Measurements from ENCODE around the gene TRIM33.

DNA sequence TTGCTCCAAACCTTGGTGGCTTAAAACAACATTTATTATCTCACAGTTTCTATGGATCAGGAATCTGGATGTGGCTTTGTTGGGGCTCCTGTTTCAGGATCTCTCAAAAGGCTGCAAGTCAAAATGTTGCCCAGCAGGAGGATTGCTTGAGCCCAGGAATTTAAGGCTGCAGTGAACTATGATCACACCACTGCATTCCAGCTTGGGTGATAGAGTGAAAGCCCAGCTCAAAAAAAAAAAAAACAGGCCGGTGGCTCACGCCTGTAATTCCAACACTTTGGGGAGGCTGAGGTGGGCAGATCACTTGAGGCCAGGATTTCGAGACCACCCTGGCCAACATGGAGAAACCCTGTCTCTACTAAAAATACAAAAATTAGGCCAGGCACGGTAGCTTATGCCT is 40.4 kb upstream of the TRIM33 start:
- no peak for TF ChIP-seq CTCF (IDR thresholded peaks at IDR 0.05; ENCODE audit: insufficient read depth, low read length)
- TF ChIP-seq, protein P1, sequence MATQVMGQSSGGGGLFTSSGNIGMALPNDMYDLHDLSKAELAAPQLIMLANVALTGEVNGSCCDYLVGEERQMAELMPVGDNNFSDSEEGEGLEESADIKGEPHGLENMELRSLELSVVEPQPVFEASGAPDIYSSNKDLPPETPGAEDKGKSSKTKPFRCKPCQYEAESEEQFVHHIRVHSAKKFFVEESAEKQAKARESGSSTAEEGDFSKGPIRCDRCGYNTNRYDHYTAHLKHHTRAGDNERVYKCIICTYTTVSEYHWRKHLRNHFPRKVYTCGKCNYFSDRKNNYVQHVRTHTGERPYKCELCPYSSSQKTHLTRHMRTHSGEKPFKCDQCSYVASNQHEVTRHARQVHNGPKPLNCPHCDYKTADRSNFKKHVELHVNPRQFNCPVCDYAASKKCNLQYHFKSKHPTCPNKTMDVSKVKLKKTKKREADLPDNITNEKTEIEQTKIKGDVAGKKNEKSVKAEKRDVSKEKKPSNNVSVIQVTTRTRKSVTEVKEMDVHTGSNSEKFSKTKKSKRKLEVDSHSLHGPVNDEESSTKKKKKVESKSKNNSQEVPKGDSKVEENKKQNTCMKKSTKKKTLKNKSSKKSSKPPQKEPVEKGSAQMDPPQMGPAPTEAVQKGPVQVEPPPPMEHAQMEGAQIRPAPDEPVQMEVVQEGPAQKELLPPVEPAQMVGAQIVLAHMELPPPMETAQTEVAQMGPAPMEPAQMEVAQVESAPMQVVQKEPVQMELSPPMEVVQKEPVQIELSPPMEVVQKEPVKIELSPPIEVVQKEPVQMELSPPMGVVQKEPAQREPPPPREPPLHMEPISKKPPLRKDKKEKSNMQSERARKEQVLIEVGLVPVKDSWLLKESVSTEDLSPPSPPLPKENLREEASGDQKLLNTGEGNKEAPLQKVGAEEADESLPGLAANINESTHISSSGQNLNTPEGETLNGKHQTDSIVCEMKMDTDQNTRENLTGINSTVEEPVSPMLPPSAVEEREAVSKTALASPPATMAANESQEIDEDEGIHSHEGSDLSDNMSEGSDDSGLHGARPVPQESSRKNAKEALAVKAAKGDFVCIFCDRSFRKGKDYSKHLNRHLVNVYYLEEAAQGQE (IDR thresholded peaks at IDR 0.05; ENCODE audit: insufficient replicate concordance, low read depth): no peak
- TF ChIP-seq GABPA (IDR thresholded peaks at IDR 0.05; ENCODE audit: low read depth): no peak

Measured in HL-60 (cell line).